ENCODE measurements around the gene ZNF621.

DNA sequence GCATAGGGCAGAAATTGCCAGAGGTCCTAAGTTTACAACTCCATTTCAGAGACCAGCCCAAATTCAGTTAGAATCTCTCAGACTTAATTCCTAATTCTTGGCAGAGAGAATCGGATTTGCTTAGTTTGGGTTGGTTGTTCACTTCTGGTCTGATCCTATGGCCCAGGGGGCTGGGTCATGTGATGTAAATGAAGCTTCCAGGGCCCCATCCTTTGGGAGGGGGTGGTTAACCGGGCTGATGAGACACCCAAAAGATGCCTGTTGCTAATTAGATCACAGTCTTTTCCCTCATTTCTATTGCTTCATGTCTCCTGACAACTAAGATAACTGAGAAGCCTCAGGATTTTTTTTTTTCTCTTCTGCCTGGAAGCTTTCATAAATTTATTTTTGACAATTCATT lies 30.1 kb upstream of the ZNF621 start:
- no peak for TF ChIP-seq POLR2A (IDR thresholded peaks at IDR 0.05; ENCODE audit: low read depth, low read length)
- no peak for TF ChIP-seq POLR2AphosphoS5 (IDR thresholded peaks at IDR 0.05; ENCODE audit: low read depth, low read length)
- no peak for TF ChIP-seq PAX5 (IDR thresholded peaks at IDR 0.05; ENCODE audit: insufficient read depth, low read length, severe bottlenecking)

Data from GM12891 (cell line).